Glutamatergic neuron (in vitro differentiated cells): ENCODE results near the gene C1orf87. TPM values are rescaled to one million over a fixed set of nuclear protein-coding genes. Genes with fewer than 3 reads are reported as not detected.

Experiments
- DNase-seq: peaks from one replicate; pipeline ENCODE4 v3.0.0; 2022
- H3K27ac Mint-ChIP-seq: one replicate; pipeline ENCODE4 v1.8.0; 2020; ENCODE audit warnings: mild to moderate bottlenecking, mixed read lengths, inconsistent platforms; ENCODE audit not compliant: unreplicated experiment
- H3K27me3 Mint-ChIP-seq: one replicate; pipeline ENCODE4 v1.8.0; 2020; ENCODE audit warnings: mild to moderate bottlenecking, moderate library complexity, mixed read lengths, inconsistent platforms; ENCODE audit not compliant: unreplicated experiment
- H3K36me3 Mint-ChIP-seq: one replicate; pipeline ENCODE4 v1.8.0; 2020; ENCODE audit warnings: mild to moderate bottlenecking, mixed read lengths, inconsistent platforms; ENCODE audit not compliant: unreplicated experiment
- H3K4me1 Mint-ChIP-seq: one replicate; pipeline ENCODE4 v1.8.0; 2020; ENCODE audit warnings: mild to moderate bottlenecking, low read depth, mixed read lengths, inconsistent platforms; ENCODE audit not compliant: unreplicated experiment
- H3K4me3 Mint-ChIP-seq: one replicate; pipeline ENCODE4 v1.8.0; 2020; ENCODE audit warnings: mild to moderate bottlenecking, mixed read lengths, inconsistent platforms; ENCODE audit not compliant: unreplicated experiment
- H3K9me3 Mint-ChIP-seq: one replicate; pipeline ENCODE4 v1.8.0; 2020; ENCODE audit warnings: mild to moderate bottlenecking, moderate library complexity, mixed read lengths, inconsistent platforms; ENCODE audit not compliant: unreplicated experiment
- total RNA-seq: library from RNA; stranded (reverse); fragmentation: NEBNext Ultra II Directional; extraction: Animal tissue kit (Norgen Biotek cat#: 25700); gene quantifications from one replicate; pipeline ENCODE4 v1.2.1, GENCODE V29; 2021; ENCODE audit not compliant: unreplicated experiment
- TF ChIP-seq, protein P1 (sequence below): fragments of 200-600 bp; sonication (generic); IDR thresholded peaks from one replicate; pipeline ENCODE4 v1.5.0; 2021; ENCODE audit not compliant: partially characterized antibody, unreplicated experiment

C1orf87 gene
- total RNA-seq, 1 donor from 2014 or later = not detected

DNA sequence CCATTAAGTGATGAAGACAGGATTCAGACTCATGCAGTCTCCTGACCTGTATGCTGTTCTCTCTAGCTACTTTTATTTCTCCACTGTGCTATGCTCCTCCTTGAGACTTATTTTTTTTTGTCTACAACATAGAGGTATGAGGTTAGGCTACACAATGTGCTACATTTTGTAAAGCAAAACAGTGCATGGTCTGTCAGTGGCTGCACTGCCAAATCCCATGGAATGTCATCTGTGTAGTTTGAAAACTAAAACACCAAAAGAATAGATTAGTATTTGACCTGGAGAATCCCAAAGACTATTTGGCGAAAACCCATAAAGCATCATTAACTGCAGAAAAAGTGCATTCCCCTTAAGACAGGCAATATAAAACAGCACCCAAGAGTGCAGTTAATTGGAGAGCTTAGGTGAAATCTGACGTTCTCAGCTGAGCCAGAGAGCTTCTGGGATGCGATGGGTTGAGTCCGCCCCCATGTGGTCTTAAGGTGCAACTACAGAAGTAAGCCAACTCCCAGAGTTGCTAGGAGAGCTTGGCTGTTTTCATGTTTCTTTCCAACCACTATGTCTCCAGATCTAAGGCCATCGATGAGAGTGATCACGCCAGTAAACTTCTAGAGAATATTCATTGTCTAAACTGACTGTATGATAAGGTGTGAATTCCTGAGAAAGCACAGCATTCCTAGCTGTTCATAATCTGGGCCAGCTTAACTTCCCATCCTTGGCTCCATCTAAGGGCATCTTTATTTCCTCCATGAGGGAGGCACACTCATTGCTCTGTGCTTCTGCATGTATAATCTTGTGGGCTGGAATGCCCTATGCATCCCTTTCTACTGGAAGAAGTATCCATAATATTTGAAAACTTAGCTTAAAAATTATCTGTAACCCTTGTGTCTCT, 126.3 kb downstream of the C1orf87 start:
- peaks cover 1% of the 10 kb centered on the region for H3K27me3 Mint-ChIP-seq
- no peak overlapping the region for H3K27ac Mint-ChIP-seq
- peak; percentile 54 for DNase-seq
- no peaks in the 10 kb centered on the region for H3K9me3 Mint-ChIP-seq
- no peaks in the 10 kb centered on the region for H3K4me1 Mint-ChIP-seq
- TF ChIP-seq, protein P1, sequence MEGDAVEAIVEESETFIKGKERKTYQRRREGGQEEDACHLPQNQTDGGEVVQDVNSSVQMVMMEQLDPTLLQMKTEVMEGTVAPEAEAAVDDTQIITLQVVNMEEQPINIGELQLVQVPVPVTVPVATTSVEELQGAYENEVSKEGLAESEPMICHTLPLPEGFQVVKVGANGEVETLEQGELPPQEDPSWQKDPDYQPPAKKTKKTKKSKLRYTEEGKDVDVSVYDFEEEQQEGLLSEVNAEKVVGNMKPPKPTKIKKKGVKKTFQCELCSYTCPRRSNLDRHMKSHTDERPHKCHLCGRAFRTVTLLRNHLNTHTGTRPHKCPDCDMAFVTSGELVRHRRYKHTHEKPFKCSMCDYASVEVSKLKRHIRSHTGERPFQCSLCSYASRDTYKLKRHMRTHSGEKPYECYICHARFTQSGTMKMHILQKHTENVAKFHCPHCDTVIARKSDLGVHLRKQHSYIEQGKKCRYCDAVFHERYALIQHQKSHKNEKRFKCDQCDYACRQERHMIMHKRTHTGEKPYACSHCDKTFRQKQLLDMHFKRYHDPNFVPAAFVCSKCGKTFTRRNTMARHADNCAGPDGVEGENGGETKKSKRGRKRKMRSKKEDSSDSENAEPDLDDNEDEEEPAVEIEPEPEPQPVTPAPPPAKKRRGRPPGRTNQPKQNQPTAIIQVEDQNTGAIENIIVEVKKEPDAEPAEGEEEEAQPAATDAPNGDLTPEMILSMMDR = peak; percentile 93
- no peaks in the 10 kb centered on the region for H3K36me3 Mint-ChIP-seq
- no peak overlapping the region for H3K4me3 Mint-ChIP-seq

DNA sequence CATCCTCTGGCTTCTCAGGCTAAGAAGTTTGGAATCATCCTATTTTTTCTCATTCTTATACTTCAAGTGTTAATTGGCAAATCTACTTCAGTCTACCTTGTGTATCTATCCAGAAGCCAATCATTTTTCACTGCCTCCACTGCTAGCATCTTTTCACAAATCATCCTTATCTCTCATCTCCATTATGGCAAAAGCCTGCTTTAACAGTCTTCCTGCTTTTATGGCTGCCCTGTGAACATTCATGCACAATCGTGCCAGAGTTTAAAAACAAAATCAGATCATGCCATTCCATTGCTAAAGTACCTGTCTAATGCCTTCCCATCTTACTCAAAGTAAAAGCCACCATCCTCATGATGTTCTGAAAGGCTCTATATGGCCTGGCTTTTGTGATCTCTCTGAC, 127.8 kb downstream of the C1orf87 start:
- no peak for DNase-seq
- TF ChIP-seq, protein P1 = no peak
- Mint-ChIP-seq H3K9me3 (no peaks in the 10 kb centered on the region), H3K27me3 (peaks cover 1% of the 10 kb centered on the region), H3K4me3 (no peak overlapping the region), H3K27ac (no peak overlapping the region), H3K36me3 (no peaks in the 10 kb centered on the region), H3K4me1 (no peaks in the 10 kb centered on the region)

Other genes with a start within 250 kb of the C1orf87 start
- gene CYP2J2, start 147.0 kb downstream of the C1orf87 start, total RNA-seq = not detected